GM18499 (cell line): ENCODE data around the gene RHOB.
"Not testable (repeated sequence)": the region's sequence is repeated elsewhere in the genome, so short reads cannot be mapped to it uniquely, and the experiment has no call there.

Experiments
- ATAC-seq: cut with Tn5 transposase; IDR thresholded peaks from one replicate; pipeline ENCODE4 v1.9.1; 2021; ENCODE audit warnings: moderate number of reproducible peaks; ENCODE audit not compliant: insufficient read depth, unreplicated experiment

The RHOB gene

GRCh38 chr2:20446917-20447436 is at the start of gene RHOB:
Gene RHOB, plus strand, starts transcription at chr2:20447074. Its CDS starts 392 bp downstream, at chr2:20447466.
- peak; percentile 94 for ATAC-seq

GRCh38 chr2:20397811-20398447 is 48.9 kb upstream of the RHOB start:
- no peak for ATAC-seq

GRCh38 chr2:20398956-20399567 is 47.8 kb upstream of the RHOB start:
- no peak for ATAC-seq

- no peak for ATAC-seq
Observed at GRCh38 chr2:20400306-20400705, 46.6 kb upstream of the RHOB start.

- no peak for ATAC-seq
Observed at GRCh38 chr2:20400787-20401488, 45.9 kb upstream of the RHOB start.

GRCh38 chr2:20401489-20401835 is 45.4 kb upstream of the RHOB start:
- no peak for ATAC-seq

GRCh38 chr2:20403774-20404312 is 43.0 kb upstream of the RHOB start:
- ATAC-seq, result no peak

- no peak for ATAC-seq
Observed at GRCh38 chr2:20404950-20405349, 41.9 kb upstream of the RHOB start.

- ATAC-seq, result no peak
Observed at GRCh38 chr2:20409039-20409438, 37.8 kb upstream of the RHOB start.

- ATAC-seq, result no peak
Observed at GRCh38 chr2:20410556-20411277, 36.2 kb upstream of the RHOB start.

GRCh38 chr2:20411361-20411894 is 35.4 kb upstream of the RHOB start:
- ATAC-seq, result peak; percentile 94

GRCh38 chr2:20414806-20415205 is 32.1 kb upstream of the RHOB start:
- ATAC-seq, result no peak

- ATAC-seq, result no peak
Observed at GRCh38 chr2:20415511-20415918, 31.4 kb upstream of the RHOB start.

- no peak for ATAC-seq
Observed at GRCh38 chr2:20416723-20417122, 30.2 kb upstream of the RHOB start.

GRCh38 chr2:20417230-20417821 is 29.5 kb upstream of the RHOB start:
- not testable (repeated sequence) for ATAC-seq

- no peak for ATAC-seq
Observed at GRCh38 chr2:20418519-20418918, 28.4 kb upstream of the RHOB start.

- ATAC-seq, result no peak
Observed at GRCh38 chr2:20419007-20419576, 27.8 kb upstream of the RHOB start.

- no peak for ATAC-seq
Observed at GRCh38 chr2:20419752-20420151, 27.1 kb upstream of the RHOB start.

- ATAC-seq, result no peak
Observed at GRCh38 chr2:20421336-20421987, 25.4 kb upstream of the RHOB start.
